Activated T-helper 1 cell treated with anti-CD3 and anti-CD28 coated beads, Interleukin-2, amount 50 U/mL, for 16 hours (primary cell): ENCODE data around the gene KIF26A.
"Not testable (repeated sequence)": the region's sequence is repeated elsewhere in the genome, so short reads cannot be mapped to it uniquely, and the experiment has no call there.

Experiments
- DNase-seq, 2 donors: peaks; one replicate each; pipeline ENCODE4 v3.0.0-alpha.2; 2020; ENCODE audit warnings: low read depth in 1 of 2, low spot score in 1 of 2

Gene KIF26A

GRCh38 chr14:104206281-104206904, 68.0 kb downstream of the KIF26A start:
- no peak for DNase-seq

GRCh38 chr14:104207142-104208014, 69.0 kb downstream of the KIF26A start:
- DNase-seq = no peak

GRCh38 chr14:104208015-104208295, 69.6 kb downstream of the KIF26A start:
- DNase-seq = not testable (repeated sequence)

- DNase-seq = not testable (repeated sequence)
Observed at GRCh38 chr14:104208331-104208730, 69.9 kb downstream of the KIF26A start.

- not testable (repeated sequence) for DNase-seq
Observed at GRCh38 chr14:104209071-104209470, 70.7 kb downstream of the KIF26A start.

DNA sequence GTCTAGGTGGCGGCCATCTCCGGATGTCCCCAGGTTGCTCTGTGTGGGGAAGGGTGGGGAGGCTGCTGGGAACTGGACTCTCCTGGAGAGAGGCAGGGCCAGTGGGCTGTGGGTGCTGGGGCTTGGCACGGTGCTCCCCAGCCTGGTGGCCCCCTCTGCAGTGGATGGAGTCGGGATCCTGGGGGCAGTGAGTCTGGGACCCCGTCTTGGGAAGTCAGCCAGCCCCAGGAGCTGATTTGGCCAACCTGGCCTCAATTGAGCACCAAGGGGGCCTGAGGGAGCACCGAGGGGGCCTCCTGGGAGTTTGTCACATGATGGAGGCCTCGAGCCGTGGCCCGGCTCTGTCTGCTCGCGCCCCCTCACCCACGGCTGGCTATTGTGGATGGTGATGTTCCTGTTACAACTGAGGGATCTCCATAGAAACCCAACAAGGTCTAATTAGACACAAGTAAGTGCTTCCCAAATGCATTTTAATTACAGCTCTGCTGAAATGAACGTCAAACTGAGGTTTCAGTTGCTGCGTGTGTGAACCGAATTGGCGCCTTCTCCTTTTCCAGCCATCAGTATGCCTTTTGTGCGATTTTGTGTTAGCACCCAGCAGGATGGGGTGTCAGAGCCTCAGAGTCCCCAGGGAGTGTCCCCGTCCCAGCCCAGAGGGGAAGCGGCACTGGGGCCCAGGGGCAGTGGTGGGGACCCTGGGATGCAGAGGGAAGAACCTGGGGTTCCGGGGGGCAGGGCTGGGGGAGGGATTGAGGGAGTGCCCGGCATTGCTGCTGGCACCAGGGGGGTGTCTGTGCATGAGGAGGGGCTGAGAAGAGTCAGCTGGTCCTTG, 71.8 kb downstream of the KIF26A start:
- DNase-seq = no peak

DNA sequence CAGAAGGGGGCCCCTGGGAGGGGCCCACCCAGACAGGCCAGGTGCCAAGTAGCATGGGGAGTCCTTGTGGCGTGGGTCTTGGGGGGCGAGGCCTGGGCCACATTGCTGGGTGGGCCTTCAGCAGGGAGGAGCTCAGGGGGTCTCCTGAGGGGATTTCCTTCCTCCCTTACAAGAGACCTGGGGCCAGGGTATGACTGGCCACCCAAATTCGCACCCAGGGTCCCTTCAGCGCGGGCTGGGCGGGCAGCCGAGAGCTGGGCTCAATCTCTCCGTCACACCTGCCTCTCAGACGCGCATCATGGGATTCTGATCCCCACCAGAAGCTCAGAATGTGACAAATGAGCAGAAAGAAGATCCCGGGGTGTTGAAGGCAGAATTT, 72.4 kb downstream of the KIF26A start:
- DNase-seq = no peak

DNA sequence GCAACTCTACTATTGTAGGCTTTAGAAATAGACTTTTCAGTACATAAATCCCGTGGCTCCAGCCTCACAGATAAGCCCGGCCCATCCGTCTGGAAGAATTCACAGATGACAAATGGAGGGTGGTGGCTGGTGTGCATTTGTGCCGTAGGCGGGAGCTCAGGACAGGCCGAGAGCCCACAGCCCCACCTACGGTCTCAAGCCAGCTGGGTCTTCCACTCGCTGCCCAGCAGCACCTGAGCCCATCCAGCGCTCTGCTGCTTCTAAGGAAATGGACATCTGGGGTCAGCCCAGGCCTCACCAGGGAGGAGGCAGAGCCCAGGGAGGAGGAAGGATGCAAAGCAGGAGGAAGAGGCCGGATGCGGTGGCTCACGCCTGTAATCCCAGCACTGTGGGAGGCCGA, 72.8 kb downstream of the KIF26A start:
- no peak for DNase-seq

DNA sequence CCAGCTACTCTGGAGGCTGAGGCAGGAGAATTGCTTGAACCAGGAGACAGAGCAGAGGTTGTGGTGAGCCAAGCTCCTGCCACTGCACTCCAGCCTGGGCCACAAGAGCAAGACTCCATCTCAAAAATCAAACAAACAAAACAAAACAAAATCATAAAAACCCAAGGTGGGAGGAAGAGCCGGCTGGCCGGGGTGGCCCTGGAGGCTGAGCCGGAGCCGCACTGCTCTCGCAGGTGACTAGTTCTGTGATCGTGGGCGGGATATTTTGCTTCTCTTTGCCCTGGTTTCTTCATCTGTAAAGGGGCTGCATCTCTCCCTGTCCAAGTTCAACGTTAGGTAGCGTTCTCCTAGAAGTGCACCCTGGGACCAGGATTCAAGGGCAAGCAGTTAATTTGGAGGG, 73.4 kb downstream of the KIF26A start:
- DNase-seq = no peak

GRCh38 chr14:104212206-104213095, 74.1 kb downstream of the KIF26A start:
- no peak for DNase-seq

GRCh38 chr14:104213301-104214034, 75.1 kb downstream of the KIF26A start:
- DNase-seq = no peak

- no peak for DNase-seq
Observed at GRCh38 chr14:104214431-104215218, 76.2 kb downstream of the KIF26A start.

DNA sequence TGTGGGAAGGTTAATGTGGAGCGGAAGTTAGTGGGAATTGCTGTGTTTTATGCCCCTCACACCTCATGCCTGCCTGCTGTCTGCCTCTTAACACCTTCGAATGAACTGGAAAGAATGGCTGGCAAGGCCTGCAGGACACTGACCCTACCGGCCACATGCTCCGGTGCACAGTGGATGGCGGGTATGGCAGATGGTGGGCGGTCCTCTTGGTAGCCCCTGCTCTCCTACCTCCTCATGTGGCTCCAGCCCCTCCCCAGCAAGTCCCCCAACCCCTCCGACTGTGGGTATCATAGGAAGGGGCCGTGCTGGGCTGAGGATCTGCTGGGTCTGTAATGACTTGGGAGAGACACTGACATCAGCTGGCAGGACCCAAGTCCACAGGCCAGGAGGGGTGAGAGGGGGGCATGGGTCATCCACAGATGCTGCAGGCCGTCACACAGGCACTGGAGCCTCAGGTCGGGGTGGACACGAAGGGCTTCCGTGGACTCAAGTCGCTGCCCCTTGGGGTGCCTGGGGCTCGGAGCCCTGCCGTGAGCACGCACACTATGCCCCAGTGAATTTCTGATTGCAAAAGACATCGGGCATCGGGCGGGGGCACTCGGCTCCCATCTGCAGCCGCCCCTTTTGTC, 77.4 kb downstream of the KIF26A start:
- no peak for DNase-seq

DNA sequence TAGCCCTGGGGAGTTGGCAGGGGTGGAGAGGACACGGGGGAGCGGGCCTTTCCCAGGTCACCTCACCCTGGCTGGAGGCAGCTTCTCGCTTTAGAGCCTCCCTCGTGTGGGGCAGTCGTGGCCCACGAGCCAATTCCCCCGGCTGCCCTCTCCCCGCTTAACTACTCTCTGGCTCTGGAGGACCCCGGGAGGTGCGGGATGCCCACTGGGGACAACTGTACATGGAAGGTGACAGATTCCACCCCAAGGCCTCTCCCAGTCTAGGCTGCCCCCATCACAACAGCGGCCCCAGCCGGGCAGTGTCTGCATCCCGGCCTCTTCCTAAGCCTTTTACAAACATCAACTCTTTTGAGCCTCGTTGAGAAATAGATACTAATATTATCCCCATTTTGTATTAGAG, 78.1 kb downstream of the KIF26A start:
- no peak for DNase-seq

DNA sequence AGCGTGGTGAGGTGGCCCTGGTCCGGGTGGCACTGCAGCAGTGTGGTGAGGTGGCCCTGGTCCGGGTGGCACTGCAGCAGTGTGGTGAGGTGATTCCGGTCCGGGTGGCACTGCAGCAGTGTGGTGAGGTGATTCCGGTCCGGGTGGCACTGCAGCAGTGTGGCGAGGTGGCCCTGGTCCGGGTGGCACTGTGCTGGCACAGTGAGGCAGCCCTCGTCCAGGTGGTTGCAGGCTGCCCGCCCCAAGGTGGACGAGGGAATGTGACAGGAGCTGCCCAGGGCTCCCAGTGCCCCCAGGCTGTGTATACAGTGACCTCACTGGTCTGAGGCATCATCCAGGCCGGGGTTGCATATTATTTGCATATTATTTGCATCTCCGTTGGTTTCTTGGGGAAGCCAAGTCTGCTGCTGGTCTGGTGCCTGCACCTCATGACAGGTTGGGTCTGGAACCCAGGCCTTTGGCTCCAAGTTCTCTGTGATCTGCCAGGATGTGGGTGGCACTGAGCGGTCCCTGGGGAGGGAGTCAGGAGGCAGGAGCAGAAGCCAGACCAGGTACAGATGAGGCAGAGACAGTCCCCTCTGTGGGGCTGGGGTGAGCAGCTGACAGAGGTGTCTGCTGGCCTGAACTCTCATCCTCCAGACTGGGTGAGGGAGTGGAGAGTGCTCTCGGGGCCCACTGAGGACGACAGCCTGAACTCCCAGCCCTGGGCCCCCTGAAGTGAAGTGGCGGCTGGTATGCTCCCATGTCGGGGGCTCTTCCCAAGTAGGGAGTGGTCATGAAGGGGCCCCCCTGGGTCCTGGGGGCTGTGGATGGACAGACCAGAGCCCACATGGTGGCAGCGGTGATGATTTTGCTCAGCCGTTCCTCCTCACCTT, 79.3 kb downstream of the KIF26A start:
- no peak for DNase-seq

GRCh38 chr14:104218361-104219180, 80.2 kb downstream of the KIF26A start:
- no peak for DNase-seq

DNA sequence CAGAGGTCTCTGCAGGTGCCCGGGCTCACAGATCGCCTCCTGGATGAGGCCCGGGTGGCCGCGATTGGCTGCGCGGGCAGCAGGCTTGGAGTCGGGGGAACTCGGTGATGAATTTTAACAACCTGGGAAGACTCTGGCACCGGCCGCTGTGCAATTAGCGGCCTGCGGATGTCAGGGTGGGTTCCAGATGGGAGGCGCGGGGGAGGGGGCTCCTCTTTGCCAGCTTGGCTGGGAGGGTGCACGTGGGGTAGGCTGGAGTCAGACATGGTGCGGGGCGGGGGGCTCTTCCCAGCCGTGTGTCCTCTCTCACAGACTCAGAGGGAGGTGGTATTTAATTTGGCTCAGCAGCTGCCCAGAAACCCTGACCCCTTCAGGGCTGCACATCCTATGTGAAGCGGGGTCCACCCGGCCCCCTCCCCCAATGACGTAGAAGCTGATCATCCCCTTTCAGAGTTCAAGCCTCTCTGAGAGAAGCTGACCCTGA, 81.4 kb downstream of the KIF26A start:
- no peak for DNase-seq
